ENCODE data around the gene PCSK9. TPM values are rescaled to one million over a fixed set of nuclear protein-coding genes. Genes with fewer than 3 reads are reported as not detected.

PCSK9 gene
- total and polyA plus RNA-seq, 2 experiments from 2014 or later = 1.3 TPM; not detected in 1

GRCh38 chr1:55037733-55038551, 1.4 kb upstream of the PCSK9 start:
- Histone ChIP-seq H3K36me3 (no peaks in the 10 kb centered on the region), H3K27me3 (peaks cover 56% of the 10 kb centered on the region), H3K4me3 (no peak overlapping the region), H3K9me3 (ENCODE audit: low read depth) (no peaks in the 10 kb centered on the region), H3K4me1 (ENCODE audit: low read depth) (no peaks in the 10 kb centered on the region), H3K27ac (no peak overlapping the region)
- no peak for DNase-seq (ENCODE audit: low read depth in 1 of 2, low spot score in 1 of 2)
- no peak for TF ChIP-seq CTCF (IDR thresholded peaks at IDR 0.05; ENCODE audit: low read depth, low read length)

- H3K36me3 ChIP-seq = no peaks in the 10 kb centered on the region
- no peaks in the 10 kb centered on the region for H3K9me3 ChIP-seq (ENCODE audit: low read depth)
- DNase-seq (ENCODE audit: low read depth in 1 of 2, low spot score in 1 of 2) = no peak
- TF ChIP-seq CTCF (IDR thresholded peaks at IDR 0.05; ENCODE audit: low read depth, low read length) = no peak
- peaks cover 56% of the 10 kb centered on the region for H3K27me3 ChIP-seq
- no peaks in the 10 kb centered on the region for H3K4me1 ChIP-seq (ENCODE audit: low read depth)
- H3K4me3 ChIP-seq = no peak overlapping the region
- H3K27ac ChIP-seq = no peak overlapping the region
These were observed 853 bp upstream of the PCSK9 start for GRCh38 chr1:55038552-55038838.

- no peak for DNase-seq (ENCODE audit: low read depth in 1 of 2, low spot score in 1 of 2)
- Histone ChIP-seq H3K27ac (no peak overlapping the region), H3K36me3 (no peaks in the 10 kb centered on the region), H3K9me3 (ENCODE audit: low read depth) (no peaks in the 10 kb centered on the region), H3K4me3 (no peak overlapping the region), H3K27me3 (peaks cover 56% of the 10 kb centered on the region), H3K4me1 (ENCODE audit: low read depth) (no peaks in the 10 kb centered on the region)
- no peak for TF ChIP-seq CTCF (IDR thresholded peaks at IDR 0.05; ENCODE audit: low read depth, low read length)
These were observed 390 bp upstream of the PCSK9 start for GRCh38 chr1:55038974-55039341.

GRCh38 chr1:55040083-55040932, 960 bp downstream of the PCSK9 start:
- no peak for TF ChIP-seq CTCF (IDR thresholded peaks at IDR 0.05; ENCODE audit: low read depth, low read length)
- Histone ChIP-seq H3K9me3 (ENCODE audit: low read depth) (no peaks in the 10 kb centered on the region), H3K4me3 (peak overlapping the region; percentile 7), H3K27me3 (peaks cover 56% of the 10 kb centered on the region), H3K36me3 (no peaks in the 10 kb centered on the region), H3K27ac (no peak overlapping the region), H3K4me1 (ENCODE audit: low read depth) (no peaks in the 10 kb centered on the region)
- DNase-seq (ENCODE audit: low read depth in 1 of 2, low spot score in 1 of 2) = no peak

GRCh38 chr1:55040933-55041494, 1.7 kb downstream of the PCSK9 start:
- Histone ChIP-seq H3K27me3 (peaks cover 56% of the 10 kb centered on the region), H3K4me1 (ENCODE audit: low read depth) (no peaks in the 10 kb centered on the region), H3K4me3 (no peak overlapping the region), H3K27ac (no peak overlapping the region), H3K9me3 (ENCODE audit: low read depth) (no peaks in the 10 kb centered on the region), H3K36me3 (no peaks in the 10 kb centered on the region)
- TF ChIP-seq CTCF (IDR thresholded peaks at IDR 0.05; ENCODE audit: low read depth, low read length) = no peak
- DNase-seq (ENCODE audit: low read depth in 1 of 2, low spot score in 1 of 2) = no peak

Measured in cardiac muscle cell (in vitro differentiated cells and primary cell).